Panc1 (cell line): ENCODE data around the gene SCN8A. TPM values are rescaled to one million over a fixed set of nuclear protein-coding genes. Genes with fewer than 3 reads are reported as not detected.

ENCODE experiments used
- ATAC-seq: fragments of 200-7000 bp; cut with Tn5 transposase; 2 replicates; pipeline ENCODE4 v1.9.1; 2020; ENCODE audit warnings: mild to moderate bottlenecking, moderate library complexity
- BruUV-seq: library from RNA; stranded (reverse); fragments of 400-500 nt; replicated peaks from 2 replicates; lab custom pipeline; 2021; lab: Mats Ljungman, UMichigan
- CTCF ChIA-PET: fragments of 300-600 bp; sonication (Branson Sonifier 250); formaldehyde crosslinking; loops from one replicate; lab custom pipeline; 2022; ENCODE audit warnings: antibody characterized with exemption; lab: Charles Lee
- POLR2A ChIA-PET: fragments of 300-600 bp; sonication (Branson Sonifier 250); formaldehyde crosslinking; loops from one replicate; lab custom pipeline; 2022; ENCODE audit warnings: antibody characterized with exemption; lab: Charles Lee
- DNase-seq: peaks from one replicate; pipeline ENCODE4 v3.0.0-alpha.2; 2010; ENCODE audit warnings: low read depth, low spot score
- H3K27ac ChIP-seq: 2 replicates; pipeline ENCODE4 v1.5.1; 2011; ENCODE audit warnings: mild to moderate bottlenecking, low read length, inconsistent platforms
- H3K27me3 ChIP-seq: fragments of 200-500 bp; sonication (Bioruptor generic); 2 replicates; pipeline ENCODE4 v1.6.0; 2014; ENCODE audit warnings: low read length, inconsistent platforms; ENCODE audit not compliant: control insufficient read depth, insufficient read depth
- H3K36me3 ChIP-seq: fragments of 200-500 bp; sonication (Bioruptor generic); 2 replicates; pipeline ENCODE4 v1.5.1; 2014; ENCODE audit warnings: inconsistent platforms, mild to moderate bottlenecking, low read length, moderate library complexity; ENCODE audit not compliant: control insufficient read depth, insufficient read depth
- H3K4me1 ChIP-seq: 2 replicates; pipeline ENCODE4 v1.5.1; 2011; ENCODE audit warnings: inconsistent platforms, mild to moderate bottlenecking, low read length, moderate library complexity; ENCODE audit not compliant: control insufficient read depth, insufficient read depth
- H3K4me3 ChIP-seq, 2 experiments: 2 replicates each; pipeline ENCODE4 v1.5.1; 2011 to 2012; ENCODE audit warnings: low read depth in 2 of 2, low read length in 2 of 2, mild to moderate bottlenecking in 2 of 2, inconsistent platforms in 1 of 2, moderate library complexity in 1 of 2
- H3K9me3 ChIP-seq: fragments of 200-500 bp; sonication (Bioruptor generic); 2 replicates; pipeline ENCODE4 v1.5.1; 2014; ENCODE audit warnings: low read depth, mild to moderate bottlenecking, inconsistent platforms, low read length, moderate library complexity; ENCODE audit not compliant: control insufficient read depth, insufficient read depth
- CTCF ChIP-seq: fragments of 450-650 bp; IDR thresholded peaks from 2 replicates; pipeline ENCODE4 v1.5.1; 2017; ENCODE audit warnings: mild to moderate bottlenecking
- POLR2AphosphoS5 ChIP-seq: IDR thresholded peaks from 2 replicates; pipeline ENCODE4 v1.6.1; 2012; ENCODE audit warnings: mild to moderate bottlenecking, low read depth, low read length, moderate library complexity
- REST ChIP-seq, 2 experiments: IDR thresholded peaks; 2 replicates each; pipeline ENCODE4 v1.6.1; 2011 to 2012; ENCODE audit warnings: low read depth in 2 of 2, control low read depth in 1 of 2, low read length in 1 of 2, mild to moderate bottlenecking in 1 of 2, moderate library complexity in 1 of 2; ENCODE audit not compliant: insufficient read depth in 1 of 2
- SIN3A ChIP-seq: IDR thresholded peaks from 2 replicates; pipeline ENCODE4 v1.6.1; 2012; ENCODE audit warnings: low read depth, mild to moderate bottlenecking, low read length, moderate library complexity, borderline replicate concordance; ENCODE audit not compliant: insufficient read depth
- TCF7L2 ChIP-seq: IDR thresholded peaks from 2 replicates; pipeline ENCODE4 v1.6.1; 2011; ENCODE audit warnings: mild to moderate bottlenecking, low read depth, low read length, inconsistent platforms
- in situ Hi-C: cut with HindIII; loops from 2 replicates; pipeline ENCODE4 v1.10.0; 2016; ENCODE audit warnings: low sequenced_read_pairs, low pct_unique_long_range_greater_than_20kb
- intact Hi-C: fragments of 100-400 bp; cut with micrococcal nuclease; formaldehyde crosslinking; loops from one replicate; pipeline ENCODE4 v1.10.0; 2022; ENCODE audit not compliant: unreplicated experiment
- total RNA-seq: library from RNA; stranded (reverse); gene quantifications from one replicate; pipeline ENCODE4 v1.2.1, GENCODE V29; 2021; ENCODE audit not compliant: unreplicated experiment

Gene SCN8A
- total RNA-seq, 1 experiment from 2014 or later = 8.6 TPM

GRCh38 chr12:51852404-51853137, 261.5 kb downstream of the SCN8A start:
- ATAC-seq = no peak
- H3K27ac ChIP-seq = no peak overlapping the region
- H3K36me3 ChIP-seq = no peaks in the 10 kb centered on the region
- ChIA-PET CTCF (no interaction called here), POLR2A (interaction anchor here (0.6 kb wide), 2 partner anchors 8 to 777 kb away, joined by 7 to 8 read pairs; no protein-coding TSS in a partner anchor)
- intact Hi-C loops = no loop called here
- in situ Hi-C loops = no loop called here
- BruUV-seq = no TSS peak
- no peaks in the 10 kb centered on the region for H3K9me3 ChIP-seq
- no peak for TF ChIP-seq REST (IDR thresholded peaks at IDR 0.05; ENCODE audit: insufficient read depth in 1 of 2, low read depth in 2 of 2, low read length in 1 of 2)
- no peak for TF ChIP-seq CTCF
- no peak for TF ChIP-seq TCF7L2
- TF ChIP-seq POLR2AphosphoS5 = no peak
- no peak overlapping the region for H3K4me3 ChIP-seq
- peaks cover 10% of the 10 kb centered on the region for H3K4me1 ChIP-seq
- DNase-seq = no peak
- no peaks in the 10 kb centered on the region for H3K27me3 ChIP-seq

- Histone ChIP-seq H3K36me3 (no peaks in the 10 kb centered on the region), H3K4me1 (peaks cover 7% of the 10 kb centered on the region; the same call in 1 of the 2 replicates), H3K27ac (no peak overlapping the region), H3K27me3 (no peaks in the 10 kb centered on the region), H3K4me3 (peak overlapping the region; percentile 1 to 14; a peak in 1 of 4 replicates), H3K9me3 (no peaks in the 10 kb centered on the region)
- CTCF ChIA-PET = interaction anchor here (1.4 kb wide), 1 partner anchor 19 kb away, joined by 5 read pairs; no protein-coding TSS in a partner anchor
- intact Hi-C loops = no loop called here
- peak; percentile 68 for ATAC-seq
- BruUV-seq = no TSS peak
- in situ Hi-C loops = no loop called here
- no peak for TF ChIP-seq TCF7L2
- no peak for TF ChIP-seq SIN3A
- TF ChIP-seq CTCF = no peak
- TF ChIP-seq POLR2AphosphoS5 = no peak
- no peak for TF ChIP-seq REST (IDR thresholded peaks at IDR 0.05; ENCODE audit: insufficient read depth in 1 of 2, low read depth in 2 of 2, low read length in 1 of 2)
- POLR2A ChIA-PET = interaction anchor here (0.5 to 1.6 kb wide), 2 partner anchors 30 to 213 kb away, joined by 4 to 11 read pairs; no protein-coding TSS in a partner anchor
- DNase-seq = no peak
Measured at GRCh38 chr12:51855586-51856428, 264.8 kb downstream of the SCN8A start.
